Psoas muscle (tissue), 8 donors: ENCODE results near the gene ITK. TPM values are rescaled to one million over a fixed set of nuclear protein-coding genes. Genes with fewer than 3 reads are reported as not detected.

Experiments
- ATAC-seq, 4 donors: fragments of 200-7000 bp; cut with Tn5 transposase; one replicate each; pipeline ENCODE4 v1.9.1; 2020; ENCODE audit warnings: moderate library complexity in 3 of 4, mild to moderate bottlenecking in 2 of 4
- DNase-seq, 2 donors: peaks; one replicate each; pipeline ENCODE4 v3.0.0-alpha.2; 2020
- H3K27ac ChIP-seq: fragments of 200-600 bp; one replicate; pipeline ENCODE4 v1.8.0; 2022
- H3K27me3 ChIP-seq, 3 donors: fragments of 200-600 bp in 1 of 3; one replicate each; pipeline versions ENCODE4 v1.6.1 to v1.8.0; 2013 to 2022; ENCODE audit warnings: low read length in 2 of 3, mild to moderate bottlenecking in 2 of 3, moderate library complexity in 1 of 3; ENCODE audit not compliant: insufficient read depth in 3 of 3
- H3K36me3 ChIP-seq, 2 donors: fragments of 200-600 bp in 1 of 2; one replicate each; pipeline versions ENCODE4 v1.6.1 to v1.8.0; 2013 to 2022; ENCODE audit warnings: low read depth in 1 of 2, mild to moderate bottlenecking in 1 of 2, moderate library complexity in 1 of 2; ENCODE audit not compliant: insufficient read depth in 1 of 2
- H3K4me1 ChIP-seq: fragments of 200-600 bp; one replicate; pipeline ENCODE4 v1.8.0; 2022
- H3K4me3 ChIP-seq: fragments of 200-600 bp; one replicate; pipeline ENCODE4 v1.8.0; 2022; ENCODE audit warnings: mild to moderate bottlenecking
- H3K9me3 ChIP-seq: fragments of 200-600 bp; one replicate; pipeline ENCODE4 v1.8.0; 2022
- CTCF ChIP-seq: fragments of 200-600 bp; IDR thresholded peaks from one replicate; pipeline ENCODE4 v1.8.0; 2022; ENCODE audit warnings: antibody characterized with exemption
- WGBS, 3 donors: extraction: QIAGEN DNeasy Blood & Tissue Kit; methylation state at CpG; one replicate each; pipeline versions ENCODE4 v1.1.6 to v1.1.7; 2013; 5-methylcytosine and 5-hydroxymethylcytosine counted together
- intact Hi-C, 2 donors: fragments of 100-400 bp; cut with DNase I; formaldehyde crosslinking; loops; one replicate each; pipeline versions ENCODE4 v1.11.0 to v1.14.2; 2022
- polyA plus RNA-seq, 3 donors: library from polyadenylated mRNA; stranded (reverse); fragments of 200-250 nt; gene quantifications; one replicate each; pipeline ENCODE4 v1.2.3, GENCODE V29; 2013
- total RNA-seq, 4 donors: library from RNA; stranded (reverse); fragmentation: NEBNext Ultra II Directional in 2 of 4; extraction: Animal tissue kit (Norgen Biotek cat#: 25700) in 2 of 4; gene quantifications; one replicate each; pipeline versions ENCODE4 v1.2.1 to v1.2.4, GENCODE V29; 2021 to 2023
- donor health status: healthy with polysubstance abuse.
- donor health status: DM: no; HTN: no; CAD: no; lungs with moderate emphysema.
- donor health status: Bipolar disorder and iron deficiency.
- donor health status: healthy.
- donor health status: DM: yes; HTN: yes; CAD: no.
- donor health status: DM: no; HTN: no; CAD: no.
- donor health status: DM: no; HTN: no; CAD: no.
- donor health status: DM: yes; HTN: yes; CAD: no.

The ITK gene
- total and polyA plus RNA-seq, 7 donors: 0.04 to 1.0 (median 0.28) TPM

GRCh38 chr5:157284458-157285212, 104.0 kb downstream of the ITK start:
- DNase-seq: no peak
- H3K27me3 ChIP-seq: no peaks in the 10 kb centered on the region
- no peak overlapping the region for H3K27ac ChIP-seq
- 50 to 69% (median 51%) methylated on average over 6 of the region's 6 CpGs for WGBS, 3 donors
- intact Hi-C loops: no loop called here
- no peaks in the 10 kb centered on the region for H3K36me3 ChIP-seq
- H3K9me3 ChIP-seq: no peaks in the 10 kb centered on the region
- peaks cover 19% of the 10 kb centered on the region for H3K4me1 ChIP-seq
- H3K4me3 ChIP-seq: no peak overlapping the region
- TF ChIP-seq CTCF: no peak
- ATAC-seq: peak in 1 of 4 donors; percentile 68

- DNase-seq (no peak), ATAC-seq (peak in 2 of 4 donors; percentile 48 to 66)
- Histone ChIP-seq H3K9me3 (no peaks in the 10 kb centered on the region), H3K36me3 (no peaks in the 10 kb centered on the region), H3K27ac (no peak overlapping the region), H3K27me3 (no peaks in the 10 kb centered on the region), H3K4me1 (peaks cover 19% of the 10 kb centered on the region), H3K4me3 (no peak overlapping the region)
- intact Hi-C loops: no loop called here
- TF ChIP-seq CTCF: no peak
- 61 to 71% (median 61%) methylated on average over 10 of the region's 10 CpGs for WGBS, 3 donors
Measured at GRCh38 chr5:157285310-157286035, 104.8 kb downstream of the ITK start.

DNA sequence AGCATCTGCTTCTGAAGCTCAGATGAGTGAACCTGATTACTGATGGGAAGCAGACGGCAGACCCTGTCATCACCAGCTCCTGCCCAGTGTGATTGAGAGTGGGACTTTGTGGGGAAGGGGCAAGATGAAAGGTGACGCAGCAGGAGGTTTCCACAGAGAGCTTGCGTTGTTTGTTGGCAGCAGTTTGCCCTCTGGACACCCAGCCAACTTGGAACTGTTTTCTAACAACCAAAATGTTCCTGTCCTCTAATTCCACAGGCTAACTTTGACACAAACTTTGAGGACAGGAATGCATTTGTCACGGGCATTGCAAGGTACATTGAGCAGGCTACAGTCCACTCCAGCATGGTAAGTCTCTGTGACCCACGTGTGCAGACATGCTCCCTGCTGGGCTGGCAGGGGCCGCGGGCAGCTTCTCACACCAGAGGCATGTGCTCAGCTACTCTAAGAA, 106.1 kb downstream of the ITK start:
- no peaks in the 10 kb centered on the region for H3K36me3 ChIP-seq
- peaks cover 19% of the 10 kb centered on the region for H3K4me1 ChIP-seq
- no peak for TF ChIP-seq CTCF
- H3K9me3 ChIP-seq: no peaks in the 10 kb centered on the region
- 33 to 58% (median 35%) methylated on average over 7 of the region's 7 CpGs for WGBS, 3 donors
- H3K4me3 ChIP-seq: no peak overlapping the region
- H3K27ac ChIP-seq: no peak overlapping the region
- ATAC-seq: peak in 2 of 4 donors; percentile 34 to 56
- intact Hi-C loops: no loop called here
- H3K27me3 ChIP-seq: no peaks in the 10 kb centered on the region
- DNase-seq: no peak

DNA sequence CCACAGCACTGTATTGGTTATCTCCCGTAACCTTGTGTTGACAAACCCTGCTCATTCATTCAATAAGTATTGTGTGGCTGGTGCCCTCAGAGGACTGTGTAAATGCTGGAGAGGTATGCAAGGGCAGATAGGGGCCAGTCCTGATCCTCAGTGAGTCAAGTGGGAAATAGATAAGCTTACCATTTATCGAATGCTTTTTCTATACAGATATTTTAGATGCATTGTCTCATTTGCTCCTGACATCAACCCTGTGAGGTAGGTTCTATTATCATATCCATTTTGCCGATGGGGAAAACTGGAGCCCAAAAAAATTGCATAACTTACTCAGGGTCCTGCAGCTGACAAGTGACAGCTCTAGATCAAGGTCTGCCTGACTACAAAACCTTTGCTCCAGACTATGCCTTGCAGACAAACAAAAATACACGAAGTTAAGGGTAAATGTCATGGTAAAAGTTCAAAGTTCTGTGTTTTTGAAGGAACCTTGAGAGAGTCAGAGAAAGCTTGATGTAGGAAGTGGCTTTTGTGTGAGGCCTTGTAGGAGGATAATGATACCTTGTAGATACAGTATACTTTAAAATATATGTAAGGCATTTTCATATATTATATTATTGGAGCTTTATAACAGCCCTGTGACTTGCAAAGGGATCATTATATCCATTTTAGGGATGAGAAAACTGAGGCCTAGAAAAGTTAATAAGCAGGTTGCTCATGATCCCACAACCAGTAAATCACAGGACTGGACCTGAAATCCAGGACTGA, 107.9 kb downstream of the ITK start:
- DNase-seq: no peak
- Histone ChIP-seq H3K36me3 (no peaks in the 10 kb centered on the region), H3K9me3 (no peaks in the 10 kb centered on the region), H3K27ac (no peak overlapping the region), H3K27me3 (no peaks in the 10 kb centered on the region), H3K4me1 (peaks cover 19% of the 10 kb centered on the region), H3K4me3 (no peak overlapping the region)
- intact Hi-C loops: no loop called here
- WGBS, 3 donors: 83 to 88% (median 88%) methylated on average over 4 of the region's 4 CpGs
- no peak for TF ChIP-seq CTCF
- ATAC-seq: no peak
